GM12878 (cell line): ENCODE measurements around the gene GRK6. TPM values are rescaled to one million over a fixed set of nuclear protein-coding genes. Genes with fewer than 3 reads are reported as not detected.

Source experiments
- BACH1 ChIP-seq: fragments of 450-650 bp; IDR thresholded peaks from 2 replicates; pipeline ENCODE4 v1.6.1; 2017; ENCODE audit warnings: mild to moderate bottlenecking, borderline replicate concordance
- BHLHE40 ChIP-seq, 2 experiments: fragments of 450-650 bp in 1 of 2; IDR thresholded peaks; 2 replicates each; pipeline ENCODE4 v1.6.1; 2011 to 2017; ENCODE audit warnings: low read depth in 2 of 2, borderline replicate concordance in 1 of 2, improper control_type of control experiment in 1 of 2, low read length in 1 of 2, mild to moderate bottlenecking in 1 of 2
- BRCA1 ChIP-seq: IDR thresholded peaks from 2 replicates; pipeline ENCODE4 v1.6.1; 2011; ENCODE audit warnings: low read depth, low read length, improper control_type of control experiment
- EED ChIP-seq: sonication (generic); IDR thresholded peaks from 2 replicates; pipeline ENCODE4 v1.6.1; 2016; ENCODE audit warnings: antibody characterized with exemption, low read depth
- EGR1 ChIP-seq, 2 experiments: IDR thresholded peaks; 1 replicate in 1 of 2; 2 replicates in 1 of 2; pipeline ENCODE4 v1.6.1; 2011 to 2012; ENCODE audit warnings: low read depth in 2 of 2, low read length in 2 of 2, borderline replicate concordance in 1 of 2, mild to moderate bottlenecking in 1 of 2, moderate library complexity in 1 of 2
- FOXK2 ChIP-seq: fragments of 450-650 bp; IDR thresholded peaks from 2 replicates; pipeline ENCODE4 v1.6.1; 2017; ENCODE audit warnings: mild to moderate bottlenecking, moderate library complexity
- HDAC2 ChIP-seq: fragments of 200-600 bp; sonication (generic); IDR thresholded peaks from 2 replicates; pipeline ENCODE4 v1.6.1; 2017
- IKZF2 ChIP-seq, 2 experiments: fragments of 450-650 bp; IDR thresholded peaks; 2 replicates each; pipeline ENCODE4 v1.6.1; 2017; ENCODE audit warnings: mild to moderate bottlenecking in 2 of 2, moderate library complexity in 2 of 2
- SUZ12 ChIP-seq: fragments of 200-600 bp; sonication (generic); IDR thresholded peaks from one replicate; pipeline ENCODE4 v1.6.1; 2018; ENCODE audit warnings: antibody characterized with exemption, mild to moderate bottlenecking; ENCODE audit not compliant: unreplicated experiment
- TAF1 ChIP-seq: IDR thresholded peaks from 2 replicates; pipeline ENCODE4 v1.6.1; 2011; ENCODE audit warnings: mild to moderate bottlenecking, low read depth, low read length, borderline replicate concordance
- TCF3 ChIP-seq: IDR thresholded peaks from 2 replicates; pipeline ENCODE4 v1.6.1; 2012; ENCODE audit warnings: low read depth, mild to moderate bottlenecking, low read length, borderline replicate concordance; ENCODE audit not compliant: insufficient read depth
- WRNIP1 ChIP-seq: IDR thresholded peaks from 2 replicates; pipeline ENCODE4 v1.6.1; 2011; ENCODE audit warnings: low read depth, low read length, improper control_type of control experiment, borderline replicate concordance
- YY1 ChIP-seq: IDR thresholded peaks from 2 replicates; pipeline ENCODE4 v1.6.1; 2011; ENCODE audit warnings: low read depth, mild to moderate bottlenecking, low read length
- ZNF217 ChIP-seq: fragments of 450-650 bp; IDR thresholded peaks from 2 replicates; pipeline ENCODE4 v1.6.1; 2017; ENCODE audit warnings: antibody characterized with exemption, mild to moderate bottlenecking
- polyA plus RNA-seq, 11 experiments: library from polyadenylated mRNA; depleted of rRNA in 4 of 11; unstranded in 6 of 11; stranded (reverse) in 5 of 11; fragments of >200 nt; fragmentation: Nextera tagmentation in 4 of 11; fragmentation: Illumina TruSeq in 1 of 11; extraction: Ambion mirVana in 4 of 11; extraction: Trizol in 1 of 11; gene quantifications; 1 replicate in 1 of 11; 2 replicates in 10 of 11; pipeline versions ENCODE4 v1.2.1 to v1.2.3, GENCODE V29; 2011 to 2016; ENCODE audit warnings: inconsistent platforms in 2 of 11, missing spikeins in 2 of 11, low read depth in 1 of 11
- total RNA-seq, 4 experiments: library from RNA; depleted of rRNA in 3 of 4; stranded (reverse); fragments of >200 nt in 3 of 4; fragmentation: Illumina TruSeq in 1 of 4; extraction: Trizol in 1 of 4; gene quantifications; 2 replicates each; pipeline versions ENCODE4 v1.2.1 to v1.2.3, GENCODE V29; 2013 to 2021

GRK6 gene
- total and polyA plus RNA-seq, 10 of the 15 experiments (the other 5 are each of a cell fraction or from before 2014, with no cell fraction given) = 0.79 to 124 (median 41.6) TPM

- TF ChIP-seq TAF1 = no peak
- TF ChIP-seq HDAC2 = no peak
- peak; percentile 96 for TF ChIP-seq EED
- peak; percentile 89 to 91 for TF ChIP-seq IKZF2 (IDR thresholded peaks at IDR 0.05)
- TF ChIP-seq ZNF217 = peak; percentile 45; the same call in 1 of the 2 replicates
- TF ChIP-seq BRCA1 = no peak
- peak; percentile 99 for TF ChIP-seq BHLHE40 (IDR thresholded peaks at IDR 0.05; ENCODE audit: borderline replicate concordance in 1 of 2, low read depth in 2 of 2, low read length in 1 of 2)
- TF ChIP-seq EGR1 (IDR thresholded peaks at IDR 0.05; ENCODE audit: borderline replicate concordance in 1 of 2, low read depth in 2 of 2, low read length in 2 of 2) = no peak; a peak in 1 of 3 replicates
- no peak for TF ChIP-seq SUZ12
- peak; percentile 5; the same call in 1 of the 2 replicates for TF ChIP-seq YY1
- TF ChIP-seq WRNIP1 = no peak
- TF ChIP-seq TCF3 = peak; percentile 100
- TF ChIP-seq BACH1 = peak; percentile 83
- no peak for TF ChIP-seq FOXK2
- TF ChIP-seq, all 136 proteins: peak for 46
These were observed 5.1 kb downstream of the GRK6 start (continued) for GRCh38 chr5:177431317-177432142.
